COR-L47 (cell line): Measurements from ENCODE around the gene ZBP1.

Experiments
- DNase-seq: peaks from one replicate; lab custom pipeline; 2025; lab: John Stamatoyannopoulos, UW

ZBP1 gene, protein sequence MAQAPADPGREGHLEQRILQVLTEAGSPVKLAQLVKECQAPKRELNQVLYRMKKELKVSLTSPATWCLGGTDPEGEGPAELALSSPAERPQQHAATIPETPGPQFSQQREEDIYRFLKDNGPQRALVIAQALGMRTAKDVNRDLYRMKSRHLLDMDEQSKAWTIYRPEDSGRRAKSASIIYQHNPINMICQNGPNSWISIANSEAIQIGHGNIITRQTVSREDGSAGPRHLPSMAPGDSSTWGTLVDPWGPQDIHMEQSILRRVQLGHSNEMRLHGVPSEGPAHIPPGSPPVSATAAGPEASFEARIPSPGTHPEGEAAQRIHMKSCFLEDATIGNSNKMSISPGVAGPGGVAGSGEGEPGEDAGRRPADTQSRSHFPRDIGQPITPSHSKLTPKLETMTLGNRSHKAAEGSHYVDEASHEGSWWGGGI

DNA sequence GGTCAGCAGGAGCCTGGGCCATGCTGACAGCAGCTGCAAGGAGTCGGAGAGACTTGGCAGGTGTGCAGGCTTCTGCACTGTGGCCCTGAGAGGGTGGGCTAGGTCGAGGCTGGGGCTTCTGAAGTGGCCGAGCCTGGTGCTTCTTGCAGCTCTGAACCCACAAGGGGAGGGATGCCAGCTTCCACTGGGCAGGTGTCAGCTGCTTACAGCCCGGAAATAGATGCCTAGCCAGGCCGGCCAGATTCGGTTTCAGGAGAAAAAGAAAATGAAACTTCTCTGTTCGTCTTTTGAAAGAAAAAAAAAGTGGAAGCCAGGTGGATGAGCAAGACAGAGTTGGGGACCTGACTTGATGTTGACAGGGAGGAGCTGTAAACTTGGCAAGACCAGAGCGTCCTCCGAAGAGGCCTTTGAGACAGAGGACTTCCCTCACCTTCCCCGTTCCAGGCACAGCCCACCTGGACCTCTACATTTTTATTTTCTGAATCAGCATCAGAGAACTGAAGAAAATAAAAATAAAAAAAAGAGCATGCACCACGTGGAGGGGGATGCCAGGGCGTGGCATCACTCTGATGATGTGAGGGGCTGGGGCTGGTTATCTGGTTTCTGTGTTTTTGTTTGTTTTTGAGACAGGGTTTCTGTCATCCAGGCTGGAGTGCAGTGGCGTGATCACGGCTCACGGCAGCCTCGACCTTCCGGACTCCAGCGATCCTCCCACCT, at the start of gene ZBP1:
Gene ZBP1 (minus strand): TSS at position 153 of the 717 bp plus-strand sequence. CDS start 131 bp downstream, at position 22.
- no peak for DNase-seq

DNA sequence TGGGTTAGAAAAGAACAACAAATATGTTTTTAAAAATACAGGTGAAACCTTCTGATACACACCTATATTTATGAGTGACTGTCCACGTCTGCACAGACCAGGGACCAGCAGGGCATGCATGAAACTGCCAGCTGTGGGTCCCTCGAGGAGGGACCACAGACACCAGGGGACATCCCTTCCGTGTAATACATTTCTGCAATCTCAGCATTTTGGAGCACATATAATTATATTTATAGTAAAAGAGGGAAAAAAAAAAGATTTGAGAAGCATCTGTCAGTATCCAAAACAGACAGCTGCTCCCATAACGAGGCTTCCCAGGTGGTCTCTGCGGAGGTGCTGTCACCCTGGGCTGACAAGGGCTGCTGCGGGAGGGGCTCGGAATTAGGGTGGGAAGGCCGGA, 49.4 kb upstream of the ZBP1 start:
- no peak for DNase-seq

DNA sequence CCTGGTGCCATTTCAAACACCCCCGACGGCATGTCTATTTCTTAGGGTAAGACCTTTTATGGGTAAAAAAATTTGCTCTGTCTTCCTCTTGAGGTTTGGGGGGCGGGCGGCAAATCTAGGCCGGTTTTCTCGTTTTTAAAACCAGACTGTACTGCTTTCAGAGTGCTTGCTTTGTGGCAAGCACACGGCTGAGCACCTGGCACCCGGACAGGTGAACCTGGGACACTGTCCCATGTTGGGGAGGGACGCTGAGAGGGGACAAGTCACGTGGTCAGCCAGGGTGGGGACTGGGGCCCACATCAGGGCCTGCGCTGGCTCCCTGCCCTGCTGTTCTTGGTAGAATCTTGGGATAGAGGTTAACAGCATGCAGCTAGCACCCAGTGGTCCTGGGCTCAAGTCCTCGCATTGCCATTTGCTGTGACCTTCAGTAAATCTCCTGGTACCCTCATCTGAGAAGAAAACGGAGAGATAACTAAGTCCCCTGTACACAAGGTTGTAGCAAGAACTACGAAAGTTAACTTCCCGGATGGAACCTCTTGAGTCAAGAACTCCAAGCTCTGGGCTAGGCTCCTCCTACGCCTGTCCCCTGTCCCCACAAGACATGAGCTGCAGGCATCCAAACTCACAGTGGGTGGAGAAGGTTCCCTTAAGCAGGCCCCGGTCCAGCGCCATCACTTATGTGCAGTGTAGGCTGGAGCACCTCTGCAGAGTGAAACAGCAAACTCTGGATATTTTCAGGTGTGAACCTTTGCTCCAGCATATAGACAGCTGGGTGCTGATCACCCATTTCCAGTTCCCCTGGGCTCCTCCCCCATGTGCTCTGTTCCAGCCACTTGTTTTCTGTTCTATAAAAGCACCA, 47.9 kb upstream of the ZBP1 start:
- no peak for DNase-seq

DNA sequence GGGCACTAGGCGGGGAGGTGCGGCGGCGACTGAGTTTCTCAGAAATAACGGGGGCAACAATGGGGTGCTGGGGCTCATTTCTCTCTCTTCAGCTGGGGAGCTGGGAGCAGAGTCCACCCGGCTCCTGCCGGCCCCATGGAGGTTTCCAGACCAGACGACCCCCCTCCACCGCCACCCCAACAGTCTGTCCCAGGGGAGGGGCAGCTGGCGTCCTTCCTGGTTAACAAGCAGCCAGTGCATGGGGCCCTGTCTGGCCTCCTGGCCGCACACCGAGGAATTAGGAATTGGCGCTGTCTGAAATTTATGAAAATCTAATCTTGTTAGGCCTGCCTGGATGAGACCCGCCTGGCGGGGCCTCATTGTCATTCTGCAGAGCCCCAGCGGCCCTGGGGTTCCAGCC, 47.2 kb upstream of the ZBP1 start:
- DNase-seq = no peak

DNA sequence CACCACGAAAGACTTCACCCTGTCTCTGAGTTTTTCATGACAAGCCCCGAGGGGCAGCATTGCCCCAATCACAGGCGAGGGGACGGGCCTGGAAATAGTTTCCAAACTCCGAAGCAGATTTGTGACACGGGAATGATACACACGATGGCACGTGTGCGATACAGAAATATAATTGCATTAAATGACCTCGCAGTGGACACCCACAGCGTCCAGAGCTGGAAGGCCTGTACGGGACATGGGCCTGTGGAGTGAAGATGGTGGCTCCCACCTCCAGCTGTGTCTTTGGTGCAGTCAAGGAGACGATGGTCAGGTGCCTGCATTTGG, 46.6 kb upstream of the ZBP1 start:
- no peak for DNase-seq

DNA sequence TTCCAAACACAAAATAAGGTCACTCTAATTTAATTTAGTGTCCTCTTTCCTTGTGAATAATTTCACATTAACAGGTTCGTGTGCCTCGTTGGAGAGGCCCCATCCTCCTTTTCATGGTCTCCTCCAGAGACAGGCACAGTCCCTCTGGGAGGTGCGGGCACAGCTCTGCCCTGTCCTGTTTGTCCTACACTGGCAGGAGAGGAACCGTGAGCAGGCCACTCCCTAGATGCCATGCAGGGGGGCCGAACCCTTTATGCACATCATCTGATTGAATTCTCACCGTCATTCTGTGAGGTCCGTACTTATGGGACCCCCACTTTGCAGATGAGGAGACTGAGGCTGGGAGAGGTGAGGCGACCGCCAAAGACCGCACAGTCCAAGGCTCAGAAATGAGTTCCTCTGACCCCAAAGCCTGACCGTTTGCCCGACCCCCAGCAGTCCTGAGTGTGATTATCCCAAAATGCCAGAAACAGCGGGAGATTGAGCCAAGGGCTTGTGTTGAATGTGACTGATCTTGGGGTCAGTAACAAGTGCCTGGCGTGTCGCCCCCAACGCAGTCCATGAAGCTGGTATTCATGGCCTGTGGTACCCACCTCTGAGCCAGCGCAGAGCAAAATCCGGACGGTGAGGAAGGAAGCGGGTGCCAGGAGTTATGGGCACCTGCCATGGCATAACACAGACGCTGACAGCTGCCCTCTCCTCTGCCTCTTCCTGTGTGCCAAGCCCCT, 46.0 kb upstream of the ZBP1 start:
- no peak for DNase-seq

DNA sequence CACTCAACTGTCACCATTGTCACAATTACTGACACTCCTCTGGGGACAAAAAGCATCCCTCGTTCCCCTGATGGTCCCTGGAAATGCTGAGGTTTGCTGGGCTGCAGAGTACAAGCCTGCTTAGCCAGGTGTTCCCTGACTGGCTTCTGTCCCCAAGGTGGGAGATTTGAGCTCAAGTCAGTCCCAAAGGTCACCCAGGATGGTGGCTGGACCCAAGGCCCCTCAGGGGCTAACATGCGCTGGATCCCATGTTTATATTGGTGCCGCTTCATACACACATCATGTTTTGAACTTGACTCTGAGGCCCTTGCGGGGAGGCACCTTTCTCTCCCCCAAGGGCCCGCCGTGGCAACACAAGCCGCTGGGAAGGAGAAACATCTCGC, 45.4 kb upstream of the ZBP1 start:
- no peak for DNase-seq

DNA sequence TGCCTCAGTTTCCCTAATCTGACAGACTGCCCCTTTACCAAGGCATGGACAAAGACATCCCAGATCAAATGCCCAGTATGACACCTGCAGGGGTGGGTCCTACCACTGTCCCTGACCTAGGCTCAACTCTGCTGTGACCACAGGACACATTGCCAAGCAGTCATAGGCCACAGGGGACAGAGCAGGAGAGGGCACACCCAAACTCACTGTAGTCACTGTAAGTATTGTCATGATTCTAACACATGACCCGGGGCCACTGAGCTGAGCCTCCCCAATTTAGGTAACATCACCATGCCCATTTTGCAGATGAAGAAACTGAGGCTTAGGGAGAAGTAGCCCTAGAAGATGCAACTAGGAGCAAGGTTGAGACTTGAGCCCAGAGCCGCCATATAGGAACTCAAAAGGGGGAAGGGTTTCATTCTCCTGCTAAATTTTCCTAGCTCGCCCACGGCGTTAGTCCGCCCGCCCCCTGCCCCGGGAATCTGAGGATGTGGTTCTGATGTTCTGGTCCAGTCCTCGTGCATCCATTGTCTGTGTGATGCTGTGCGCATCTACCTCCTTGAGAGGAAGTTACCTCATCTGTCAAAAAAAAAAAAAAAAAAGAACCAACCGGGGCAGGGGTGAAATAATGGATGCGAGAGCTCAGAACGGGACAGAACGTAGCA, 44.8 kb upstream of the ZBP1 start:
- no peak for DNase-seq

DNA sequence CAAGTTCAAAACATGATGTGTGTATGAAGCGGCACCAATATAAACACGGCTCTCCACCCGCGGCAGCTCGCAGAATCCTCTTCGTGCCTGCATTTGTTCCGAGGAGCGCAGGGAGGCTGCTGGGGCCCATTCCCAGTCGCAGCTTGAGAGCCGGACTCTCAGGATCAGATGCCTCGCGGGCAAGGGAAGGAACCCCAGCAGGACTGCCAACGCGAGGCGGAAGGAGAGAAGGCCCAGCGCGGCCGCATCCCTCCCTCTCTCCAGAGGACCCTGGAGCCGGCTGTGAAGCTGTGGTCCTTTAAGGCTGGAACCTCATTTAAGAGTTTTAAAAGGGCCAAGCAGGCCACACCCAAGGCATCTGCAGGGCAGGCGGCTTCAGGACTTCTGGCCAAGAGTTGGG, 44.2 kb upstream of the ZBP1 start:
- DNase-seq = no peak

DNA sequence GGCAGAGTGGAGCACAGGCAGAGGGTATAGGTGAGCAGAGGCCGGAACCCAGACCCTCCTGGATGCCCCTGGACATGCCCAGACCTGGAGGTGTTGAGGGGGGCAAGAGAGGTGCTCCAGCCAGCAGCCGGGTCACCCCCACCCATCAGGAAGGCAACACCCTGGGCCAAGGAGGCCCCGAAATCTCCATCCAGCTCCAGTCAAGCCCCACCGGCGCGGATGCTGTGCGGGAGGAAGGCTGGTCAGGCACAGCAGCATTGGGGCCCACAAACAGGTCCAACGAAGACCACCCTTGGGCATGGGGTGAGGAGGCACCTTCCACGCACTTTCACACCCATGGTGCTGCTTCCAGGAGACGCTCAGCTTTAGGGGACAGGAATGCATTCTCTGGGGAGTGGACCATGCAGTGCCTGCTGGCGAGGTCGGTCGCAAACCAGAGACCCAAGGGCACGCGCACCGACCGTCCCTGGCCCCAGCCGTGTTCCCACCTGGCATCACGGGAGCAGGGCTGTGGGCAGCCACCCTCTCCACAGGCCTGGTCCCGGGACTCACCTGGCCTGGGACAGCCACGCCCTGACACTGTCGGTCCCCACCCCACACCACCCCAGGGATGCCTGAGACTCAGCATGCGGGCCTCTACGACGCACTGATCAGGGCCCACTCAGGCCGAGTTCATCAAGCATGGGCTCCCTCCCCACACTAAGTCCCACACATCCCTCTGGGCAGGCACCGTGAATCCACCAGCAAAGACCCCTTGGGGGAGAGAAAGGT, 43.6 kb upstream of the ZBP1 start:
- DNase-seq = no peak

DNA sequence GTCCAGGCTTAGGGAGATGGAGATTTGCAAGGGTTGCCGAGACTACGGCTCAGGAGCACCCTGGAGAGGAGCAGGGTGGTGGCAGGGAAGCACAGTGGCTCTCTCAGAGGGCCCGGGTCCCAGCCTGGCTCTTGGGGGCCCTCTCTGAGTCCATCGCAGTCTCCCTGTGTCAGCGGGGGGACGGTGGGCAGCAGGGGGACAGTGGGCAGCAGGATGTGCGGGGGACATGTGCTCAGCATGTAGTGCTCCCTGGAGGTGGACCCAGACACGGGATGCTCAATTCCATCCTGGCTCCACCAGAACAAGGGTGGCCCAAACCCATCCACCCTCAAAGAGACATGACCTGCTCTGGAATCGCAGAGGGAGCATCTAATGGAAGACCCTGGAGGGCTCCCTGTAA, 43.0 kb upstream of the ZBP1 start:
- DNase-seq = no peak

DNA sequence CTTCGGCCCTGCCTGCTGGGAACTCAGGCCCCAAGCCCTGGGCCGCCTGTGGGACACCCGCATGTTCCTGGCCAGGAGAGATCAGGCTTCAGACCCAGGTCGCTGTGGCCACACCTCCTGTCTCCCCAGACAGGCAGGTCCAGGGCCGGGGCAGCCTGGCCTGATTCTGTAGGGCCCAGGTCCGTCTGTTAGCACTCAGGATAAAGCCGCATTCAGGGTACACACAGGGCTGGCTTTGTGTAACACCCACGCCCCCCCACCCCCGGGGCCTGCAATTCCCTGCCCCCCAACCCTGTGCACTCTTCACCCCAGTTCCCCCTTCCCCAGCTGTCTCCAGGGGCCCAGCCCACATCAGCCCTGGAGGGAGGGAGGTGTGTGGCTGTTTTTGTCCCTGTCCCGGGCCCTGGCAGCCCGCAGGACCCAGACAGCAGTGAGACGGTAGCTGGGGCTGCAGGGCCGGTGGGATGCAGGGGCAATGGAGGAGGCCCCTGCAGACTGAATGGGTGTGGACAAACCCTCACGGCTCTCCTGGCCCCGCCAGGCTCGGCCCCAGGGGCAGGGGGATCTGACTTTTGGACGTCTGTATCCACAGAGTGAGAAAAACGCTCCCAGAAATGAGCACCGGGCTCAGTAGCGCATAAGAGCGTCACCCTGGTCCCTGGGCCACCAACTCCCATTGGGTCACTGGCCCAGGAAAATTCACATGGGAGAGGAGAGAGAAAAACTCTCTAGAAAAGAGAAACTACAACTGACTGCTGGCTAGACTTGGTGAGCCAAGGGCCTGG, 42.4 kb upstream of the ZBP1 start:
- no peak for DNase-seq

DNA sequence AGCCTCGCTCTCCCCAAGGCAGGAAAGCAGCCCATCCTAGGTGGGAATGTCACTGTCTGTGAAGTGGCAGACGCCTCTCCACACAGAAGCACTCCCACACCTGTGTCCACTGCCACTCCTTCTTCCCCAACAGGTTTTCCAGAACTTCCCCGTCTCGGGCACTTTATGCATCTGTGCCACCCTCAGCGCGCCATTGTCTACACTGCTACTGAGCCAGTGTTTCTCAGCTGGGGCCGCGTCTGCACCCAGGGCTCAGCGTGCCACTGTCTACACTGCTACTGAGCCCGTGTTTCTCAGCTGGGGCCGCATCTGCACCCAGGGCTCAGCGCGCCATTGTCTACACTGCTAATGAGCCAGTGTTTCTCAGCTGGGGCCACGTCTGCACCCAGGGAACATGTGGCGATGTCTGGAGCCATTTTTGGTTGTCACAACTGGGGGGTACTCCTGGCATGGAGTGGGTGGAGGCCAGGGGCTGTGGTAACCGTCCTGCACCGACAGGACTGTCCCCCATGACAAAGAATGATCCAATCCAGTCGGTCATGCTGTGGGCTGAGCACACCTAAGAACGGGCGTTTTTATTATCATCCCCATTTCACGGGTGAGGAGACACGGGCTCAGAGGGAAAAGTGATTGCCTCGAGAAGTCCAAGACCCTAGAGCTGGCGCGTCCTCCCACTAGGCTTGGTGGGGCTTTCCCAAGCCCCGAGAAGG, 41.7 kb upstream of the ZBP1 start:
- DNase-seq = no peak

DNA sequence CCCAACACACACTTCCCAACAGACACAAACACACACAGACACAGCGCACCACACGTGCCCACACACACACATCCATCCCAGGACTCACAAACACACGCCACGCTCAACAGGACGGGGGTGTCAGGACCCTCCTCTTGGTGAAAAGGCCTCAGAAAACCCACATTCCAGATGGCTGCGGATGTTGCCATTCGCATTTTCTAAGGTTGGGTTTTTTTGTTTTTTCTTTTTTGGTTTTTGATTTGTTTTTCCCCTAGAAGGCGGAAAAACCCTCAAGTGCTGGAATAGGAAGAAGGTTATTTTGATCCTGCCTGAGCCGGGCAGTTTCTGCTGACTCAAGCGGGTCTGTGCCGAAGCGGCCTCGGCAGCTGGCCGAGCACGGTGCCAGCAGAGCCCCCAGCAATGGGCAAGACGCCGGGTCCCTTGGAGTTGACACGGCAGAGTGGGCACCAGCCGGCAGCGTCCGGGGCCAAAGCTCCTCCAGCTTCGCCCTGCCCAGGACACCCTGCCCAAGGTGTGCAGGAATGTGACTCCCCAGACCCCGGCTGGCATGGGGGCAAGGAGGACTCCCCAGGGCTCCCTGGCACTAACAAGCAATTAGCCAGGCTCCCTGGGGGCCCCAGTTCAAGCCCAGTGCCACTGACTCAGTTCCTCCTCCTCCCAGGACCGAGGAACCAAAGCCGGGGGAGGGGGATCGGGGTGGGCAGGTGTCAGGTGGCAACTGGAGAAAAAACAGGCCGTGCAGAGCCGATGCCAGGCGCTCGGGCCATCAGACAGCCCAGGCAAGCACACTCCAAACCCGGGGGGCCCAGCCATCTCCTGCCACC, 40.9 kb upstream of the ZBP1 start:
- DNase-seq = no peak

DNA sequence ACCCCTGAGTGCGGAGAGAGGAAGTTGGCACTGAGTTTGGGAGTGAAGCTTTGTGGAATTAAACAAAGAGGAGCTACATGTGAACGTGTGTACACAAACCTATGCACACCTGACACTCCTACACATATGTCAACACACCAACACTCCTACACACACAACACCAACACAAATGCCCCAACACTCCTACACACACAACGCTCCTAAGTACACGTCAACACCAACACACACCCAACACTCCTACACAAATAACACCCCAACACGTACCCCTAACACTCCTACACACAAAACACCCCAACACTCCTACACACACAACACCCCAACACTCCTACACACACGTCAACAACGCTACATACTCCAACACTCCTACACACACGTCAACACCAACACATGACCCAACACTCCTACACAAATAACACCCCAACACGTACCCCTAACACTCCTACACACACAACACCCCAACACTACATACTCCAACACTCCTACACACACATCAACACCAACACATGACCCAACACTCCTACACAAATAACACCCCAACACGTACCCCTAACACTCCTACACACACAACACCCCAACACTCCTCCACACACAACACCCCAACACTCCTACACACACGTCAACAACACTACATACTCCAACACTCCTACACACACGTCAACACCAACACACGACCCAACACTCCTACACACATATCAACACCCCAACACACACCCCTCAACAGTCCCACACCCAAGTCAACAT, 40.1 kb upstream of the ZBP1 start:
- DNase-seq = no peak

DNA sequence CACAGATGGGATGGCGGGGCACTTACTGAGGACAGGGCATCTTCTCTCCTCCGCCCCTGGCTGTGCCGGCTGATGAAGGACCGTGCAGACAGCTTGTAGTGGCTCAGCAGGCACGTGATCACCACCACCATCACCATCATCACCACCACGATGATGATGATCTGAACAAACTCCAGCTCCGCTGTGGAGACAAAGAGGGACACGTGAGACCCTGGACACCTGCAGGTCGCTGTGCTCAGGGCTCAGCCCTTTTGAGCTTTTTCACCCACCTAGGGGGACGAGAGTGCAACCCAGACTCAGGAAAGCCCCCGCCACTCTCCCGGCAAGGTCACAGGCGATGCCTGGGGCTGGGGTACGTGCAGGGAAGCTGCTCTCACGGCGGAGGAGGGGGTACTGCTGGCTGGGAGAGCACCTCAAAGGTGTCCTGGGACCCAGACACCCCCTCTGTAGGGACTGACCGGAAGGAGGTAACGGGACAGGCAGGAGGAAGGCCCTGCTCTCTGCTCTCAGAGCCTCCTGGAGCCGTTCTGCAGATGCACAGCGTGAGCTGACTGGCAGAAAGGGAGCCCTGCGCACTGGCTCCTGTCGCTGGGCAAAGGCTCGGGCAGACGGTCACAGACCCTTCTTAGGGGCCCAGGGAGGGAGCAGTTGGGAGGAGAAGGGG, 39.4 kb upstream of the ZBP1 start:
- no peak for DNase-seq

DNA sequence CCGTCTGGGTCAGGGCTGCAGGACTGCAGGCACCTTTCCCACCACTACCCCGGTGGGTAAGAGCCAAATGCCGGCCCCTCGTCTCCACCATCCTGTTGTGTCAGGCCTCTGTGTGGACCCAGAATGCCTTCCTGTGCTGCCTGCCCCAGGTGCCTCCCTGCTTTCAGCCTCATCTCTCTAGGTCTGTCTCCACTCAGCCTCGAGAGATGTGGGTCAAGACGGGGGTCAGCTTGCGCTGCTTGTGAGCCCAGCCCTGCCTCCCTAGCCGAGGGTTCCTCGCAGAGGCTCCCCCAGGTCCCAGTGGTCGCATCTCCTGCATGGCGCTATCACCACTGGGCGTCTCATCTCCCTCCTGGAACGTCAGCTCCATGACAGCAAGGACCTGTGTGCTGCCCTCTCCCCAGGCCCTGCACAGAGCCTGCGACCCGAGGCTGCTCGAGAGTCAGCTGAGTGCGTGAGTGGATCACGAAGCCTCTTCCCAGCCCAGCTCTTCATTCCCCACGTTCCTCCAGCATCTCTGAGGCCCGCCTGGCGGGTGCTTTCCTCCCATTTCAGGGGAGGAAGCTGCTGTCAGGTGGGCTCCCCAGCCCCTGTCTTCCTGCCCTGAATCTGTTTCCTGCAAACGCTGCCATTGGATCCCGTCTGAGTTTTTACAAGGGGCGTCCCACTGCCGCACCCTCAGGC, 38.7 kb upstream of the ZBP1 start:
- DNase-seq = no peak
